HCT116 (cell line): Measurements from ENCODE around the gene PIK3R6.

ENCODE experiments used
- EGR1 ChIP-seq: IDR thresholded peaks from 2 replicates; pipeline ENCODE4 v1.6.1; 2012; ENCODE audit warnings: low read depth
- EZH2 ChIP-seq: fragments of 200-600 bp; sonication (generic); IDR thresholded peaks from 2 replicates; pipeline ENCODE4 v1.6.1; 2017; ENCODE audit warnings: antibody characterized with exemption, mixed run types
- EZH2phosphoT487 ChIP-seq: fragments of 200-600 bp; IDR thresholded peaks from 2 replicates; pipeline ENCODE4 v1.6.1; 2018; ENCODE audit warnings: antibody characterized with exemption, borderline replicate concordance
- JUND ChIP-seq: IDR thresholded peaks from 2 replicates; pipeline ENCODE4 v1.6.1; 2012
- POLR2A ChIP-seq: IDR thresholded peaks from 2 replicates; pipeline ENCODE4 v1.7.0; 2011; ENCODE audit warnings: borderline replicate concordance; ENCODE audit not compliant: insufficient read depth, insufficient read length; ENCODE audit errors: extremely low read depth
- POLR2AphosphoS5 ChIP-seq: IDR thresholded peaks from 2 replicates; pipeline ENCODE4 v1.6.1; 2011; ENCODE audit warnings: mild to moderate bottlenecking, low read depth, low read length, moderate library complexity
- RAD21 ChIP-seq: IDR thresholded peaks from 2 replicates; pipeline ENCODE4 v1.6.1; 2012; ENCODE audit warnings: low read depth, mild to moderate bottlenecking
- SP1 ChIP-seq: IDR thresholded peaks from 2 replicates; pipeline ENCODE4 v1.6.1; 2012; ENCODE audit warnings: low read depth
- ZNF274 ChIP-seq: fragments of 200-500 bp; sonication (Bioruptor generic); IDR thresholded peaks from 2 replicates; pipeline ENCODE4 v1.6.1; 2014; ENCODE audit warnings: mild to moderate bottlenecking, low read depth, low read length, inconsistent platforms
- TF ChIP-seq, protein P1 (sequence below), 3 experiments: fragments of 200-600 bp in 1 of 3; sonication (generic) in 1 of 3; IDR thresholded peaks in 2 of 3; conservative IDR thresholded peaks in 1 of 3; 2 replicates each; pipeline ENCODE4 v1.5.1; 2012 to 2017; ENCODE audit warnings: low read depth in 2 of 3, low read length in 2 of 3, antibody characterized with exemption in 1 of 3, borderline replicate concordance in 1 of 3, control low read depth in 1 of 3, mild to moderate bottlenecking in 1 of 3, mixed read lengths in 1 of 3, mixed run types in 1 of 3, moderate library complexity in 1 of 3; ENCODE audit not compliant: insufficient read depth in 1 of 3
- TF ChIP-seq, protein P2 (sequence below): IDR thresholded peaks from 2 replicates; pipeline ENCODE4 v1.6.1; 2012; ENCODE audit warnings: low read depth

DNA sequence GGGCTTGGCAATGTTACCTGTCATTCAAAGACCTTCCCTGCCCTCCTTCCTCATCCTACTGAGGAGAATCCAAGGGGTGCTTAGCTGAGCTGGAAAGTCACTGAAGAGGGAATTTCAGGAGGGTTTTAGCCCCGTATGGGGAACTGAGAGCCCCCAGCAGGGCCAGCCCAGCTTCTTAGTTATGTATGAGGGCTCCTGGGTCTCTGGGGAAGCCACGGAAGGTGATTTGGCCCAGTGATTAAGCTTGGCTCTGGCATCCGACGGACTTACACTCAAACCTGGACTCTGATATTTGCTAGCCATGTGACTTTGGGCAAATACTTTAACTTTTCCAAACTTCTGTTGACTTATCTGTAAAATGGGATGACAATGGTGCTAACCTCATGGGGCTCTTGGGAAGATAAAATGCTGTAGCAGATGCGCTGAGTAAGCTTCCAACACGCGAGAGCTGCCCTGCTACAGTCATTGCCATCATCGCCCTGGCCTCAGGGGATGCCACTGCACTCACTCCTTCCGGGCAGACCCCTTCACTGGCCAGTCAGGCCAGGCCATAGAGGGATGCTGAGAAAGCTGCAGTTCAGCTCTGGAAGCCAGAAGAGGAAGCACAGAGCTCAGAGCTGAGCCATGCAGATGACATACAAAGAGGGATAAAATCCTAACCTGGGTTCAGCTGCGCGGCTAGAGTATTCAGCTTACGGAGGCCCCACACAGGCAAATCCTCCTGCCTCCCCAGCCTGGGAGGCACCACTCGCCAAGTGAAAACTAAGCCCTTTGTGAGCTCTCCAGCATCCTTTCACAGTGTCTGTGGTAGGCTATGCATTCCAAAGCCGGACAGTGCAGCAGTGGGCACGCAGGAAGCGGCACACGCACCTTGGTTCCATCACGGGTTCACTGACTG, 44.9 kb upstream of the PIK3R6 start:
- TF ChIP-seq, protein P1, sequence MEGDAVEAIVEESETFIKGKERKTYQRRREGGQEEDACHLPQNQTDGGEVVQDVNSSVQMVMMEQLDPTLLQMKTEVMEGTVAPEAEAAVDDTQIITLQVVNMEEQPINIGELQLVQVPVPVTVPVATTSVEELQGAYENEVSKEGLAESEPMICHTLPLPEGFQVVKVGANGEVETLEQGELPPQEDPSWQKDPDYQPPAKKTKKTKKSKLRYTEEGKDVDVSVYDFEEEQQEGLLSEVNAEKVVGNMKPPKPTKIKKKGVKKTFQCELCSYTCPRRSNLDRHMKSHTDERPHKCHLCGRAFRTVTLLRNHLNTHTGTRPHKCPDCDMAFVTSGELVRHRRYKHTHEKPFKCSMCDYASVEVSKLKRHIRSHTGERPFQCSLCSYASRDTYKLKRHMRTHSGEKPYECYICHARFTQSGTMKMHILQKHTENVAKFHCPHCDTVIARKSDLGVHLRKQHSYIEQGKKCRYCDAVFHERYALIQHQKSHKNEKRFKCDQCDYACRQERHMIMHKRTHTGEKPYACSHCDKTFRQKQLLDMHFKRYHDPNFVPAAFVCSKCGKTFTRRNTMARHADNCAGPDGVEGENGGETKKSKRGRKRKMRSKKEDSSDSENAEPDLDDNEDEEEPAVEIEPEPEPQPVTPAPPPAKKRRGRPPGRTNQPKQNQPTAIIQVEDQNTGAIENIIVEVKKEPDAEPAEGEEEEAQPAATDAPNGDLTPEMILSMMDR (IDR thresholded peaks at IDR 0.05 in 2 of 3, conservative IDR thresholded peaks at IDR 0.05 in 1 of 3; ENCODE audit: borderline replicate concordance in 1 of 3, insufficient read depth in 1 of 3, low read depth in 2 of 3, low read length in 2 of 3) = no peak
- TF ChIP-seq POLR2A = no peak
- TF ChIP-seq POLR2AphosphoS5 = no peak
- no peak for TF ChIP-seq EZH2
- TF ChIP-seq JUND = no peak
- TF ChIP-seq, protein P2, sequence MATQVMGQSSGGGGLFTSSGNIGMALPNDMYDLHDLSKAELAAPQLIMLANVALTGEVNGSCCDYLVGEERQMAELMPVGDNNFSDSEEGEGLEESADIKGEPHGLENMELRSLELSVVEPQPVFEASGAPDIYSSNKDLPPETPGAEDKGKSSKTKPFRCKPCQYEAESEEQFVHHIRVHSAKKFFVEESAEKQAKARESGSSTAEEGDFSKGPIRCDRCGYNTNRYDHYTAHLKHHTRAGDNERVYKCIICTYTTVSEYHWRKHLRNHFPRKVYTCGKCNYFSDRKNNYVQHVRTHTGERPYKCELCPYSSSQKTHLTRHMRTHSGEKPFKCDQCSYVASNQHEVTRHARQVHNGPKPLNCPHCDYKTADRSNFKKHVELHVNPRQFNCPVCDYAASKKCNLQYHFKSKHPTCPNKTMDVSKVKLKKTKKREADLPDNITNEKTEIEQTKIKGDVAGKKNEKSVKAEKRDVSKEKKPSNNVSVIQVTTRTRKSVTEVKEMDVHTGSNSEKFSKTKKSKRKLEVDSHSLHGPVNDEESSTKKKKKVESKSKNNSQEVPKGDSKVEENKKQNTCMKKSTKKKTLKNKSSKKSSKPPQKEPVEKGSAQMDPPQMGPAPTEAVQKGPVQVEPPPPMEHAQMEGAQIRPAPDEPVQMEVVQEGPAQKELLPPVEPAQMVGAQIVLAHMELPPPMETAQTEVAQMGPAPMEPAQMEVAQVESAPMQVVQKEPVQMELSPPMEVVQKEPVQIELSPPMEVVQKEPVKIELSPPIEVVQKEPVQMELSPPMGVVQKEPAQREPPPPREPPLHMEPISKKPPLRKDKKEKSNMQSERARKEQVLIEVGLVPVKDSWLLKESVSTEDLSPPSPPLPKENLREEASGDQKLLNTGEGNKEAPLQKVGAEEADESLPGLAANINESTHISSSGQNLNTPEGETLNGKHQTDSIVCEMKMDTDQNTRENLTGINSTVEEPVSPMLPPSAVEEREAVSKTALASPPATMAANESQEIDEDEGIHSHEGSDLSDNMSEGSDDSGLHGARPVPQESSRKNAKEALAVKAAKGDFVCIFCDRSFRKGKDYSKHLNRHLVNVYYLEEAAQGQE = no peak
- TF ChIP-seq EGR1 = no peak
- TF ChIP-seq EZH2phosphoT487 = no peak
- TF ChIP-seq RAD21 = no peak
- TF ChIP-seq SP1 = no peak
- TF ChIP-seq ZNF274 = no peak
